HG02970 (cell line): ENCODE results near the gene ARHGAP9.
"Not testable (repeated sequence)": the region's sequence is repeated elsewhere in the genome, so short reads cannot be mapped to it uniquely, and the experiment has no call there.

Experiments
- ATAC-seq: cut with Tn5 transposase; IDR thresholded peaks from one replicate; pipeline ENCODE4 v1.9.1; 2021; ENCODE audit warnings: mild to moderate bottlenecking, moderate library complexity, moderate number of reproducible peaks; ENCODE audit not compliant: unreplicated experiment, low FRiP score

The ARHGAP9 gene

DNA sequence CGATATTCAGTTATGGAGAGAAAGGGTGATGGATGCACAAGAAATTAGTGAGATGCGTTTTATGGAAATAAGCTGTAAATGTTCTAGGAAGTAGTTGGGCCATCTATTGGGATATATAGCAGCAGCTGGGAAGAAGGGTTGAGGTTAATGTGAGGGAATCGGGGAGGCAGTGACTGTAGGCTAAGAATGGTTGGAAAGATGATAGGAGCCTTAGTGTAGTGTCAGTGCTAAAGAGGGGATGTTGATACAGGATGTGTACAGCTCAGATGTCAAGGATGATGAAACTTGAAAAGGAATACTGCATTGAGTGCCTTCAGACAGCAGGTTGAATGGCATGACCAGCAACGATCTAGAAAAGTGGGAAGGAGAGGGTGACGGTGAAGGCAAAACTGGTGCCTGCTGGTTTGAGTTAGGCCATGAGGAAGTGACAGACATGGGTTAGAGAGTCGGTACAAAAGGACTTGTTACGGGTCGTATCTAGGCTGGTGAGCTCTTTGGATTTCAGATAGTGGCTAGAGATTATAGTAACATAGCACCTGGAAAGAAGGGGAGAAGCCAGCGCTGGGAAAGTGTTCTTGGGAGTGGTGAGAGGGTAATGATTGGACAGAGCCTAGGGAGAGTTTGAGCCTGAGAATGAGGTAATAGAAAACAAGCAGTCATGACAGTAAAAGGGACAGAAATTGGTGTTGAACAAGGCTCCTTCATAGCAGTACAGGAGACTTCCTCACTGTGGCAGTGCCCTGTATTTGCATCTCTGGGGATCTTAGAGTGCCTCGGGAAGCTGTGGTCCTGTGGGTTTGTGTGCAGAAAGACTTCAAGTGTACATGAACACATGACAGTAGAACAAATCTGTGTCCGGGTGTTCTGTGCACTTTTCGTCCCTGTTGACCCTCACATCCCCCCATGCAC is 17.8 kb upstream of the ARHGAP9 start:
- ATAC-seq: no peak

DNA sequence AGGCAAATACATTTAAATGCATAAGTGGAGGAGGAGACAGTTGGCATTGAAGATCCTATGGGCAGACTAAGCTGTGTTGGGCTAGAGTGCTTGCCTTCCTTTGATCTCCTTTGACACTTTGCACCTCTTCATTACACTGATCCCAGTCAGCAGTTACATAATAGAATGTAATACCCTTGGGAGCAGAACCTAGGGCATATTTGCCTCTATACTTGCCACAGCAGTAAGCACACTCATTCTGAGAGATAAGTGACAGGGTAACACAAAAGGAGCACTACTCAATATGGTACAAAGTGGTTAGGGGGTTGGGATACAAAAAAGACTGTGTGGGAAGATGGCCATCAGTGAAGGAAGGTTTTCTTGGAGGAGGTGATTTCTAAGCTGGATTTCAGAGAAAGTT is 17.2 kb upstream of the ARHGAP9 start:
- no peak for ATAC-seq

DNA sequence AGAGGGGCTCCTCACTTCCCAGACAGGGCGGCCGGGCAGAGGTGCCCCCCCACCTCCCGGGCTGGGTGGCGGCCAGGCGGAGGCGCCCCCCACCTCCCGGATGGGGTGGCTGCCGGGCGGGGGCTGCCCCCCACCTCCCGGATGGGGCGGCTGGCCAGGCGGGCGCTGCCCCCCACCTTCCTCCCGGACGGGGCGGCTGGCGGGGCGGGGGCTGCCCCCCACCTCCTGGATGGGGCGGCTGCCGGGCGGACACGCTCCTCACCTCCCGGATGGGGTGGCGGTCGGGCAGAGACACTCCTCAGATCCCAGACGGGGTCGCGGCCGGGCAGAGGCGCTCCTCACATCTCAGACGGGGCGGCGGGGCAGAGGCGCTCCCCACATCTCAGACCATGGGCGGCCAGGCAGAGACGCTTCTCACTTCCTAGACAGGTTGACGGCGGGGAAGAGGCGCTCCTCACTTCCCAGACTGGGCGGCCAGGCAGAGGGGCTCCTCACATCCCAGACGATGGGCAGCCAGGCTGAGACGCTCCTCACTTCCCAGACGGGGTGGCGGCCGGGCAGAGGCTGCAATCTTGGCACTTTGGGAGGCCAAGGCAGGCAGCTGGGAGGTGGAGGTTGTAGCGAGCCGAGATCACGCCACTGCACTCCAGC is 15.5 kb upstream of the ARHGAP9 start:
- not testable (repeated sequence) for ATAC-seq

DNA sequence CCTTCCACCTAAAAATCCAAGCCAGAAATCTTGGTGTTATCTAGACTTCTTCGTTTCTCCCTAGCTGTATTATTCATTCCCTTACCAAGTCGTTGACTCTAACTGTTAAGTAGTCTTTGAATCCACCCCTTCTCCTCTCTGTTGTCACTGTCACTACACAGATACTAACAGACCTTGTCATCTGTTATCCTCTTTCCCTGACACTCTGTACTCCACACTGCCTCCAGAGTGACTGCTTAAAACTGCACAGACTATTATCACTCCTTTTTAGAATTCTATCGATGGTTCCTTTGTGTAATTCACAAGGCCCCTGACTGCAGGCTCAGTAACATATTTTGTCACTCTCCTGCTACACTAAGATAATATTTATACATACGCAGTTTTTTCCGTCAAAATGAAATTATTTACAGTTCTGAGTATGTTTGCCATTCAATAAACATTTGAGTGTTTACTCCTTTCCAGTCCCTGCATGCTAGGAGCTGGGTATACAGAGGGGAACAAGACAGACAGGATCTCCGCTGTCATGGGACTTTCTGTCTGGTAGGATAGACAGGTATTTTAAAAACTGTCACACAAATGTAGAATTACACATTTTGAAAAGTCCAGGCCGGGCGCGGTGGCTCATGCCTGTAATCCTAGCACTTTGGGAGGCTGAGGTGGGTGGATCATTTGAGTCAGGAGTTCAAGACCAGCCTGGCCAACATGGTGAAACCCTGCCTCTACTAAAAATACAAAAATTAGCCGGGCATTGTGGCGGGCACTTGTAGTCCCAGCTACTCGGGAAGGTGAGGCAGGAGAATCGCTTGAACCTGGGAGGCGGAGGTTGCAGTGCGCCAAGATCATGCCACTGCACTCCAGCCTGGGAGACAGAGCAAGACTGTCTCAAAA is 12.0 kb upstream of the ARHGAP9 start:
- no peak for ATAC-seq

DNA sequence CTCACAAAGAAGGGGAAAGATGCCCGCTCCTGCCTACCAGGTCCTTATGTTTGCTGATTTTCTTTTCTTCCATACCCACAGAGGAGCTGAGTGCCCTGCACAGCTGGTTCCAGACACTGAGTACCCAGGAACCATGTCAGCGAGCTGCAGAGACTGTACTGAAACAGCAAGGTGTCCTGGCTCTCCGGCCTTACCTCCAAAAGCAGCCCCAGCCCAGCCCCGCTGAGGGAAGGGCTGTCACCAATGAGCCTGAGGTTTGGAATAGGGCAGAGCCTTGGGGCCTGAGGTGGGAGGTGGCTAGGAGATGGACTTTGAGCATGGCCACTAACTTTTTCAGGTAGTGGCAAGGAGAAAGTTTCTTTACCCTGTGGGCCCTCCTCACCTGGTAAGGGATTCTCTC is 10.5 kb upstream of the ARHGAP9 start:
- no peak for ATAC-seq

DNA sequence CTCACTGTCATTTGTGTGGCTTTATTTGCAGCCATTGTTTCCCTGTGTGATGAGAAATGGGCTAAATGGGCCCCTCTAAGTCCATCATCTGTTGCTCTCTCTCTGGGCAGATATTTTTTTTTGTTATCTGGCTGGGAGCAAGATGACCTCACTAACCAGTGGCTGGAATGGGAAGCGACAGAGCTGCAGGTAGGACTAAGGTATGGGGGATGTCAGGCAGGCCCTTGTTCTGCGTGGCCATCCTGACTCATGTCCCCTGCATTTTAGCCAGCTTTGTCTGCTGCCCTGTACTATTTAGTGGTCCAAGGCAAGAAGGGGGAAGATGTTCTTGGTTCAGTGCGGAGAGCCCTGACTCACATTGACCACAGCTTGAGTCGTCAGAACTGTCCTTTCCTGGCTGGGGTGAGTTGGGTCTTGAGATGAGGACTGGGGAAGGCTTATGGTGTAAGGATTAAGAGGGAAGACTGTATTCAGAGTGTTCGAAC is 9.5 kb upstream of the ARHGAP9 start:
- no peak for ATAC-seq

DNA sequence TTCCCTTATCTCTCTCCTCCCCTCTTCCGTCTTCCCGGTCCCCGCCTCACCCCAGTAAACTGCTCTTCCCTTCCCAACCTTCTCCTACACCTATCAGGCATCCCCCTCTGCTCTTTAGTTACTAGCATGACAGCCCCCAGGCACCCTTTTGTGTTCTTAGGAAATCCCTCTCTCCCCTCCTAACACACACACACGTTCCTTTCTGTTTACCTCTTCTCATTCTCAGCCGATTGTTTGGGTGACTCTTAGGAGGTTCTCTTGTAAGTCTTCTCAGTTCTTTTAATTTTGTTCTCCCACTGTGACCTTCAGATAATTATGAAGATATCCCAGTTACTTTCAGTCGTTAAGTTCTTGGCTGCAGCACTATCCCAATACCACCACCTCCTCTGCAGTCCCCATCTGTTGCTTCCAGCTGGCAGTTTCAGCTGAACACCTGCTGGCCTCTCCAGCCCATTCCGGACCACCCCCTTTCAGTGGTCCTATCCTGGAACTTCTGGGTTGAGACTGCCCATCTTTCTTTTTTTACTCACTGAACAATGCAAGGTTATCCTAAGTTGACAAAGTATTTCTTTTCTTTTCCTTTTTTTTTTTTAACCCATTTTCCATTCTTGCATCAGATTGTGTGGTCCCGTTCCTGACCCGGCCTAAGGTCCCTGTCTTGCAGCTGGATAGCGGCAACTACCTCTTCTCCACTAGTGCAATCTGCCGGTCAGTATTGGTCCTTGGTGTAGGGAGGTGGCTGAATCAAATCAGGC is 8.9 kb upstream of the ARHGAP9 start:
- no peak for ATAC-seq

DNA sequence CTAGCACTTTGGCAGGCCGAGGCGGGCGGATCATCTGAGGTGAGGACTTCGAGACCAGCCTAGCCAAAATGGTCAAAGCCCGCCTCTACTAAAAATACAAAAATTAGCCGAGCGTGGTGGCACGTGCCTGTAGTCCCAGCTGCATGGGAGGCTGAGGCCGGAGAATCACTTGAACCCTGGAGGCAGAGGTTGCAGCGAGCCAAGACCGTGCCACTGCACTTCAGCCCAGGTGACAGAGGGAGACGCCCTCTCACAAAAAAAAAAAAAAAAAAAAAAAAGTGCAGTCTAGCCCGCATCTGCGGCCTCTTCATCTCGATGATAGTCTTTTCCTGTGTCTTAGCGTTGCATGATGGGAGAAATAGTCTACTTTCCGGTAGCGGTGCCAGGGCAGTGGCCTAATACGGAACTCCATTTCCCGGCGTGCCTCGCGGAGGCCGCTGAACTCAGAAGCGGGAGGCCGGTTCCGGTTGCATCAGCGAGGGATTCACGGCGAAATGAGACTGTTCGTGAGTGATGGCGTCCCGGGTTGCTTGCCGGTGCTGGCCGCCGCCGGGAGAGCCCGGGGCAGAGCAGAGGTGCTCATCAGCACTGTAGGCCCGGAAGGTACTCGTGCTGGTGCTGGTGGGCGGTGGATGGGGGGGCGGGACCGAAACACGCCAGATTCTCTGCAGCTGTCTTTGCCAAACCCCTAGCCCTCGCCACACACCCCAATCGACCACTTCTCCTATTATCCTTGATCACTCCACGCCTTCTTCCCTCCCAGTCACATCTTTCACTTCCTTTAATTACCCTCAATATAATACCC is 8.1 kb upstream of the ARHGAP9 start, which contains the start of gene MARS1:
Gene MARS1 (plus strand): TSS at position 472 of the 805 bp plus-strand sequence. CDS start 23 bp downstream, at position 495.
- ATAC-seq: peak; percentile 95

DNA sequence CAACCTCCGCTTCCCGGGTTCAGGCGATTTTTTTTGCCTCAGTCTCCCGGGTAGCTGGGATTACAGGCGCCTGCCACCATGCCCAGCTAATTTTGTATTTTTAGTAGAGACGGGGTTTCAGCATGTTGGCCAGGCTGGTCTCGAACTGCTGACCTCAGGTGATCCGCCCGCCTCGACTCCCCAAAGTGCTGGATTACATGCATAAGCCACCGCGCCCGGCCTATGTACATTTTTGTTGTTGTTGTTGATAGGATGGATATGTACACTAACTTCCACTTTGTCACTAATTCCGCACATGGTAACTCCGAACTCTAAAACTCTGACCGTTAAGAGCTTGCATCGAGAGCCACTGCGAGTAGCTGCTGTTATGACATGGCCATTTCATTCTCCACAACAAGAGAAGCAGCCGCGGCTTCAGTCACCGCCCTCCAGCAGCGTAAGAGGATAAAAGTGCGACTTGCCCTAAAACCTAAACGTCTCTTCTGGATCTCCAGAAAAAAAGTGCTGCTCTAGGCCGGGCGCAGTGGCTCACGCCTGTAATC is 7.5 kb upstream of the ARHGAP9 start:
- ATAC-seq: no peak

DNA sequence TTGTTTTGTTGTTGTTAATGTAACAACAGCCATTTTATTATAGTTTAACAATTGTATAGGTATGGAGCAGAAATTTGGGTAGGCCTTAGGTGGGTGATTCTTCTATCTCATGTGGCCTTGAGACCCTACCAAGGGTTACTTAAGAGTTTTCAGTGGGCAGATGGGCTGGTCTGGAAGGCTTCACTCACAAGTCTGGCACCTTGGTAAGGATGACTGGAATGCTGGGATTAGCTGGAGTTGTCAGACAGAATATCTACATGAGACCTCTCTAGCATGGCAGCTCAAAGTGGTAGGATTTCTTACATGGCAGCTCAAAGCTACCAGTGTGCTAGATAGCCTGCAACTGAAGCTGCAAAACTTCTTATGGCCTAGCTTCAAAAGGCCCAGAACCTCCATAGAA is 6.0 kb upstream of the ARHGAP9 start:
- ATAC-seq: no peak

DNA sequence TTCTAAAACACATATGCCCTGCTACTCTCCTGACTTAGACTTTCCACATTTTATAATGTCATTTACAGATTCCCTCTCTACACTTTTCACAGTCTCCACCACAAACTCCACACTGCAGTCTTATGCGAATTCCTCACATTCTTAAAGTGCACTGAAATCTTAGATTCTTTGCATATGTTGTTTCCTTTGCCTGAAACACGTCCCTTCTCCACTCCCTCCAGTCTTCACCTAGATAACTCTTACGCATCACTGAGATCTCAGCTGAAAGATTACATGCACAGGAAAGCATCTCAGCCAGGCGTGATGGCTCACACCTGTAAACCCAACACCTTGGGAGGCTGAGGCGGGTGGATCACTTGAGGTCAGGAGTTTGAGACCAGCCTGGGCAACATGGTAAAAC is 3.8 kb upstream of the ARHGAP9 start:
- no peak for ATAC-seq

DNA sequence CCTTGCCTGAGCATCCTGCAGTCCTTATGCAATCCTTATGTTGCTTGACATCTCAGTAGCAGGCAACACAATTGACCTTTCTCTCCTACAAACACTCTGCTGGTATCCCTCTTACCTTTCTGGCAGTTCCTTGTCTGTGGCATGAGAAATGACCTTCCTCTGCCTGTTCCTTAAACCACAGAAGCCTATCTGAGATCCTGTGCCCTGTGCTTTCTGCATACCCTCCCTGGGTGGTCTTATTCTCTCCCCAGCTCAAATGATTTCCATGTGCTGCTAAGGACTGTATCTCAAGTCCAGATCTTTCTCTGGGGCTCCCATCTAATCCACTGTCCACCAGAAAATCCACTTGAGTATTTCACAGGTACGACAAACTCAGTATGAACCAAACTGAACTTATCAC is 2.0 kb upstream of the ARHGAP9 start:
- ATAC-seq: no peak

DNA sequence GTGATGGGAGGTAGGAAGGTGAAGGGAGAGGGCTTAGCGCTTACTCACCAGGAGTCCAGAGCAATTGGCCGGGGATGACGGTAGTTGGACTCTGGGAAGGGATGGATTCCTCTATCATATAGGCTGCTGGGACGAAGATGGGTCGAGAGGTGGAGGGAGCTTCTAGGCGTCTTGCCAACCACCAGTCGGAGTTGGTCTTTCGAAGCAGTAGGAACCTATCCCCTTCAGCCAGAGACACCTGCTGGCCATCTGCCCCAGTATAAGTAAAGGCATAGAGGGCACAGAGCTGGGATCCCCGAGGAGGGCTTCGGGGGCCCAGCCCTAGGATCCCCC is 657 bp downstream of the ARHGAP9 start:
- ATAC-seq: no peak

DNA sequence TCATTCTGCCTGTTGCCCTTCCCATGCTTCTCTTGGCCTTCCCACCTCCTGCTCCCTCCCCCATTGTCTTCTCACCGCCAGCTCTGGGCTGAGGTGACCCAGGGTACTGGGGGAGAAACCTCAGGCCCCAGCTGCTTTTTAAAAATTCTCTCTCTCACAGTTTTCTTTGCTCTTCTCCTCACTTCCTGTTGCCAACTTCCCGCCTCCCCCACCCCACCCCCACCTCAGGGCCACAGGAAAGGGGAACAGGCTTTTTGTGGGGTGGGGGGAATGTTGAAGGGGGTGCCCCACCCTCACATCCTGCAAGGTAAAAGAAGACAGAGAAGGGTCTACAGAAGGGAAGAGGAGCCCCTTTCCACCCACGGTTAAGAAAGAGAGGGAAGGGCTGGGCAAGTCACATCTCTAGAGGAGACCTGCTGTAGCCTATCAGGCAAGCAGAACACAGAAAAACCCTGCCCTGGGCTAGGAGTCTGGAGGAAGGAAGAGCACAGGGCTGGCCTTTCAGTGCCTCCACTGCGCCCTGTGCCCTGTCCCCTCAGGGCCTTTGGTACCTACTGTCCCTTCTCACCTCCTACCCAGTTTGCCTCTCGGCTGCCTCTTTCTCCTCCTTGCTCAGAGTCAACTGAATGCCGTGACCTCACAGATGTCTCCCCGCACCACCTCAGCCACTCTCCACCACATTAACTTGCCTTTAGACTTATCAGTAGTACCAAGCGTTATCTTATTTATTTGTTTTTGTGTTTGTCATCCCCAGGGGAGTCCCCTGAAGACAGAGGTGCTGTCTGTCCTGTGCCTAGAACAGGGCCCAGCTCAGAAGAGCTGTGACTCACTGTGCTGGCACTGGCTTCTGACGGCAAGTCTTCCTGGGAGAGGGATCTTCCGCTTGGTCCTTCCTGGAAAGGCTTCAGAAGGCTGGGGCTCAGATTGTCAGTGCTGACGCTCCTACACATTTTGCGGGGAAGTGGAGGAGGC is 1.7 kb downstream of the ARHGAP9 start:
- no peak for ATAC-seq

DNA sequence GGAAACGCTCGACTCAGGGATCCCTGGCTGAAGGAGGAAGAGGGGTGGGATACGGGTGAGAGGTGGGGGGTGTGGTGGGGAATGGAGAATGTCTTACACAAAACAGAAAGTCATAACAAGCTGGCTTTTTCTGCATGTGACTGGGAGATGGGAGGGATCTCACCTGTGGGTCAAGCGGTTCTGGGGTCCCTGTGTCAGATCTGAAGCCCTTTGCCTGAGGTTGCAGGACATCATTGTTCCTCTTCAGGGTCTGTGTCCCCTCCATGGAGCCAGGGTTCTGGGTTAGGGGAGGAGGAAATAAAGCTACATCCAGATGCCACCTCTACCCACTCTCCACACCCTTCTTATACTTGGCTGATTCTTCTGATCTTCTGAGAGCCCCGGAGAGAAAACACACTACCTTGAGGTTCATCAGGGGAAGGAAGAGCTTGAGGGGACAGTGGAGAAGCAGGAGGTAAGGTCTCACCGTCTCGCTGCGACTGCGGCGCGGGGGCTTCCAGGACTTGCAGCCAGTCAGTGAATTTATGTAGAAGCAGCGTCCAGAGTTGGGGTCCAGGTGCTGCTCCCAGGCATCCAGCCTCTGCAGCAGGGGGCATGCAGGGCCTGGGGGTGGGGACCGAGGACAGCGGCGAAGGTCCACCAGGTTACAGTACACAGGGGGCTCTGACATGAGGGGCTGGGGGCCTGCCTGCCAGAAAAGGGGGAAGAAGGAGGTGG is 2.5 kb downstream of the ARHGAP9 start:
- no peak for ATAC-seq

DNA sequence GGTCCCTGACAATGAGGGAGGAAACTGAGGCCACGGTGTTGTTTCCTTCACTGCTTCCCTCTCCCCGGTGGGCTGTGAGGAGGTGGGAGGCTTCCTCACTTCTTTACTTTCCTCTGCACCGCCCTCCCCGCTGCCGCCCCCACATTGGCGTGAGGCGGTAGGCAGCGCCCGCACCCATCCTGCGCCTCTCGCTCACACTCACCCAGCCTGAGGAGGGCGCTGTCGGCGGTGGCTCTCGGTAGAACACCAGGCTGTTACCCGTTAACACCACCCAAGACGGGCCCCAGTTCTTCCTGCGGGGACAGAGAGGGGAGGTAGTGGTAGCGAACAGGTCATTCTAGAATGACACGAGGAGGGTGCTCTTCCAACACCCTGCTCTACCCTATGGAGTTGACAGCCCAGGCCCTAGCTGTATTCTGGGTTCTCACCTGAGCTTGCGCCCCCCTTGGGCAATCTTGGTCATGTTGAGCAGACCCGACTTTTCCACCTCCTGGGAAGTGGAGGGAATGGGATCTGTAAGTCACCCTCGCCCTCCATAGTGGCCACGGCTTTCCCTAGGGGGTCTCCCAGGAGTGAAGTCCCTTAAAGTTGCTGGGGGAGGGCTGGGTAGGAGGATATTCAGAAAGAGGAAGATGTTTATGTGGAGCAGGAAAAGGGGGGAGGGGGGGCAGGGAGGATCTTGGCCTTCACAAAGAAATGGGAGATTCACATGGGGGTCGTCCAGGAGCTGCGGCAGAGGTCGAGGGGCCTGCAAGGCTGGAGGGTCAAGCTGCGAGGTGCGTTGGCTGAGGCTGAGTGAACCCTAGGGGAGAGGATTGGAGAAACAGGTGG is 3.3 kb downstream of the ARHGAP9 start:
- no peak for ATAC-seq
